Calu3 (cell line): ENCODE measurements around the gene SLC11A1. TPM values are rescaled to one million over a fixed set of nuclear protein-coding genes. Genes with fewer than 3 reads are reported as not detected.

Experiments used
- BruUV-seq: library from RNA; stranded (reverse); fragments of 400-500 nt; replicated peaks from 2 replicates; lab custom pipeline; 2021; lab: Mats Ljungman, UMichigan
- CTCF ChIA-PET: fragments of 300-600 bp; sonication (Branson Sonifier 250); formaldehyde crosslinking; loops from one replicate; lab custom pipeline; 2022; ENCODE audit warnings: antibody characterized with exemption; lab: Charles Lee
- DNase-seq: peaks from one replicate; pipeline ENCODE4 v3.0.0; 2022
- H3K27ac Mint-ChIP-seq: one replicate; pipeline ENCODE4 v1.8.0; 2022; ENCODE audit warnings: mixed read lengths; ENCODE audit not compliant: unreplicated experiment
- H3K27me3 Mint-ChIP-seq: one replicate; pipeline ENCODE4 v1.8.0; 2022; ENCODE audit warnings: mixed read lengths; ENCODE audit not compliant: unreplicated experiment
- H3K36me3 Mint-ChIP-seq: one replicate; pipeline ENCODE4 v1.8.0; 2022; ENCODE audit warnings: mild to moderate bottlenecking, moderate library complexity, mixed read lengths; ENCODE audit not compliant: insufficient read depth, unreplicated experiment
- H3K4me1 Mint-ChIP-seq: one replicate; pipeline ENCODE4 v1.8.0; 2022; ENCODE audit warnings: mild to moderate bottlenecking, low read depth, mixed read lengths; ENCODE audit not compliant: unreplicated experiment
- H3K4me3 Mint-ChIP-seq: one replicate; pipeline ENCODE4 v1.8.0; 2022; ENCODE audit warnings: mild to moderate bottlenecking, low read depth, moderate library complexity, mixed read lengths; ENCODE audit not compliant: unreplicated experiment
- H3K9me3 Mint-ChIP-seq: one replicate; pipeline ENCODE4 v1.8.0; 2022; ENCODE audit warnings: low read depth, mixed read lengths; ENCODE audit not compliant: unreplicated experiment
- intact Hi-C: fragments of 100-400 bp; cut with micrococcal nuclease; formaldehyde crosslinking; loops from one replicate; pipeline ENCODE4 v1.10.0; 2022; ENCODE audit not compliant: unreplicated experiment
- total RNA-seq: library from RNA; stranded (reverse); gene quantifications from 2 replicates; pipeline ENCODE4 v1.2.3, GENCODE V29; 2022
- TF ChIP-seq, protein P1 (sequence below): fragments of 200-600 bp; IDR thresholded peaks from one replicate; pipeline ENCODE4 v1.8.0; 2022; ENCODE audit warnings: antibody characterized with exemption; ENCODE audit not compliant: unreplicated experiment

SLC11A1 gene
- total RNA-seq, 1 experiment from 2014 or later, result not detected

DNA sequence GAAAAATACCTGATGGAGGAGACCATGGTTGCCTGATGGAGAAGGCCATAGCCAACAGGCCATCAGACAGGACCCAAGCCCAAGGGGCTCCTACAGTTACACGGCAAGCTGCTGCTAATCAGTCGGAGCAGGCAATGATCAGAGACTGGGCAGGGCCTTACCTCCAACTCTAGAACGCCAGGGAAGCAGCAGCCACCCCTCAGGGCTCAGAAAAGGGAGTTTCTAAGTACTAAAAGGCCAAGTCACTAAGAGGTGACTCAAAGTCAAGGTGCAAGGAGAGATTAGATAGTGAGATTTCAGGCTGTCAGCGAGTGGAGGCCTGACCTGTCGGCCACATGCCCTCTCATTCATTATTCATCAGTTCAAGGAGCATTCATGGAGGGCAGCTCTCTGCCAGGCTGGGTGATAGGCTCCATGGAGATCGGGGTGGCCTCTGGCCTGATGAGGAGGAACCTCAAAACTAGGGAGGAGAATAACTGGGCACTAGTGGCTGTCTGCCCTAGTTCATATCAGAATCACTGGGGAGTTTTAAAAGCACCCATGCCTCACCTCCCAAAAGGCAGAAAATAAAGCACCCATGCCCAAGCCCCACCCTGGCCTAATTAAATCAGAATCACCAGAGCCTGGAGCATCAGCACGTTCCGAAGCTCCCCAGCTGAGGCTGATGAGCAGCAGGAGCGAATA lies 40.5 kb downstream of the SLC11A1 start:
- CTCF ChIA-PET, result no interaction called here
- TF ChIP-seq, protein P1, sequence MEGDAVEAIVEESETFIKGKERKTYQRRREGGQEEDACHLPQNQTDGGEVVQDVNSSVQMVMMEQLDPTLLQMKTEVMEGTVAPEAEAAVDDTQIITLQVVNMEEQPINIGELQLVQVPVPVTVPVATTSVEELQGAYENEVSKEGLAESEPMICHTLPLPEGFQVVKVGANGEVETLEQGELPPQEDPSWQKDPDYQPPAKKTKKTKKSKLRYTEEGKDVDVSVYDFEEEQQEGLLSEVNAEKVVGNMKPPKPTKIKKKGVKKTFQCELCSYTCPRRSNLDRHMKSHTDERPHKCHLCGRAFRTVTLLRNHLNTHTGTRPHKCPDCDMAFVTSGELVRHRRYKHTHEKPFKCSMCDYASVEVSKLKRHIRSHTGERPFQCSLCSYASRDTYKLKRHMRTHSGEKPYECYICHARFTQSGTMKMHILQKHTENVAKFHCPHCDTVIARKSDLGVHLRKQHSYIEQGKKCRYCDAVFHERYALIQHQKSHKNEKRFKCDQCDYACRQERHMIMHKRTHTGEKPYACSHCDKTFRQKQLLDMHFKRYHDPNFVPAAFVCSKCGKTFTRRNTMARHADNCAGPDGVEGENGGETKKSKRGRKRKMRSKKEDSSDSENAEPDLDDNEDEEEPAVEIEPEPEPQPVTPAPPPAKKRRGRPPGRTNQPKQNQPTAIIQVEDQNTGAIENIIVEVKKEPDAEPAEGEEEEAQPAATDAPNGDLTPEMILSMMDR, result no peak
- no peaks in the 10 kb centered on the region for H3K36me3 Mint-ChIP-seq
- H3K9me3 Mint-ChIP-seq, result no peaks in the 10 kb centered on the region
- no peak for DNase-seq
- no peaks in the 10 kb centered on the region for H3K27me3 Mint-ChIP-seq
- peaks cover 11% of the 10 kb centered on the region for H3K4me1 Mint-ChIP-seq
- H3K4me3 Mint-ChIP-seq, result no peak overlapping the region
- no TSS peak for BruUV-seq
- intact Hi-C loops, result no loop called here
- H3K27ac Mint-ChIP-seq, result no peak overlapping the region

DNA sequence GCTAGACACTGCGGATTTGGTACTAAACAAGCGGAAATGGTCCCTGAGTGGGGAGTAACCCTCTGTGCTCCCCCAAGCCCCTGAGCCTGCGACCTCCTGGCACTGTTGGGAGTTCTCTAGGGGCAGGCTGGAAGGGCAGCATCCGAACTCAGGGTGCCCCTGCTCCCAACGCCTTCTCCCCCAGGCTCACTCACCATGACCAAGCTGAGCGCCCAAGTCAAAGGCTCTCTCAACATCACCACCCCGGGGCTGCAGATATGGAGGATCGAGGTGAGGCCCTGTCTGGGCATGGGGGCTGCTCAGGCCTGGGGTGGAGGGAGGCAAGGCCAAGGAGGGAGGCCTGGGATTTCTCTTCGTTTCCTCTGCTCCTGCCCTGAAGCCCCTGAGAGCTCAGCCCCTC lies 41.5 kb downstream of the SLC11A1 start:
- Mint-ChIP-seq H3K36me3 (no peaks in the 10 kb centered on the region), H3K27ac (no peak overlapping the region), H3K4me3 (no peak overlapping the region), H3K9me3 (no peaks in the 10 kb centered on the region), H3K4me1 (peaks cover 11% of the 10 kb centered on the region), H3K27me3 (no peaks in the 10 kb centered on the region)
- DNase-seq, result no peak
- intact Hi-C loops, result no loop called here
- TF ChIP-seq, protein P1, result no peak
- BruUV-seq, result no TSS peak
- CTCF ChIA-PET, result no interaction called here

DNA sequence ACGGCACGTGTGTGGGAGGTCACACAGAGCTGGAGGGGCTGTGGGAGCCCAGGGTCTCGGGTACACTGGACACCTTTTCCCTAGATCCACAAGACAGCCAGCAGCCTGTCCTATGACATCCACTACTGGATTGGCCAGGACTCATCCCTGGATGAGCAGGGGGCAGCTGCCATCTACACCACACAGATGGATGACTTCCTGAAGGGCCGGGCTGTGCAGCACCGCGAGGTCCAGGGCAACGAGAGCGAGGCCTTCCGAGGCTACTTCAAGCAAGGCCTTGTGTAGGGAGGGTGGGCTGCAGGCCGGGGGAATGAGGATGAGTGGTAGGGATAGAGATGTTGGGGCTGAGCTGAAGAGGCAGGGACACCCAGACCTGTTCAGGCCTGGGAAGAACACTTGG lies 43.5 kb downstream of the SLC11A1 start:
- no TSS peak for BruUV-seq
- no peaks in the 10 kb centered on the region for H3K27me3 Mint-ChIP-seq
- H3K4me3 Mint-ChIP-seq, result no peak overlapping the region
- intact Hi-C loops, result no loop called here
- no peaks in the 10 kb centered on the region for H3K9me3 Mint-ChIP-seq
- no peak overlapping the region for H3K27ac Mint-ChIP-seq
- CTCF ChIA-PET, result no interaction called here
- no peaks in the 10 kb centered on the region for H3K4me1 Mint-ChIP-seq
- no peaks in the 10 kb centered on the region for H3K36me3 Mint-ChIP-seq
- no peak for DNase-seq
- TF ChIP-seq, protein P1, result no peak

- DNase-seq, result no peak
- Mint-ChIP-seq H3K4me1 (no peaks in the 10 kb centered on the region), H3K27ac (no peak overlapping the region), H3K4me3 (no peak overlapping the region), H3K27me3 (no peaks in the 10 kb centered on the region), H3K36me3 (no peaks in the 10 kb centered on the region), H3K9me3 (no peaks in the 10 kb centered on the region)
- CTCF ChIA-PET, result no interaction called here
- TF ChIP-seq, protein P1, result no peak
- no TSS peak for BruUV-seq
- intact Hi-C loops, result no loop called here
These were observed 45.7 kb downstream of the SLC11A1 start for GRCh38 chr2:218427741-218428140.
